GM12801 (cell line): ENCODE measurements around the gene TMEM150C.

ENCODE experiments used
- TF ChIP-seq, protein P1 (sequence below): IDR thresholded peaks from one replicate; pipeline ENCODE4 v1.5.1; 2011; ENCODE audit warnings: control low read depth; ENCODE audit not compliant: insufficient read length; ENCODE audit errors: extremely low read depth

TMEM150C gene

DNA sequence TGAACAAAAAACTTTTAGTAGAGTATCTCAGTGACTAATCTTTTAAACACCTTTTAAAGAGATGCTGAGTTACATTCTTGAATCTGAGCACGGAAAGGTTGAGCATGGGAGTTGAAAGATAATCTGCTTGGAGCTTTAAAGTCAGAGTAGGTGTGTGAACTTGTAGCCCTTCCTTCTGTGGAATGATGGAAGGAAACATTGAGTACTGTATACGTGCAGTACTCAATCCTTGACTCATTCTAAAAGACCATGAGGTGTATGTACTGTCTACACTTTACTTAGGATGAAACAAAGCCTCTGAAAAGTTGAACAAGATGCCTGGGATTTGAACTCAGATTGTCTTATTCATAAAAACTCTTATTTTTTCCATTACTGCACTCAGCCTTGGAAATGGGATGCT, 128.0 kb downstream of the TMEM150C start:
- TF ChIP-seq, protein P1, sequence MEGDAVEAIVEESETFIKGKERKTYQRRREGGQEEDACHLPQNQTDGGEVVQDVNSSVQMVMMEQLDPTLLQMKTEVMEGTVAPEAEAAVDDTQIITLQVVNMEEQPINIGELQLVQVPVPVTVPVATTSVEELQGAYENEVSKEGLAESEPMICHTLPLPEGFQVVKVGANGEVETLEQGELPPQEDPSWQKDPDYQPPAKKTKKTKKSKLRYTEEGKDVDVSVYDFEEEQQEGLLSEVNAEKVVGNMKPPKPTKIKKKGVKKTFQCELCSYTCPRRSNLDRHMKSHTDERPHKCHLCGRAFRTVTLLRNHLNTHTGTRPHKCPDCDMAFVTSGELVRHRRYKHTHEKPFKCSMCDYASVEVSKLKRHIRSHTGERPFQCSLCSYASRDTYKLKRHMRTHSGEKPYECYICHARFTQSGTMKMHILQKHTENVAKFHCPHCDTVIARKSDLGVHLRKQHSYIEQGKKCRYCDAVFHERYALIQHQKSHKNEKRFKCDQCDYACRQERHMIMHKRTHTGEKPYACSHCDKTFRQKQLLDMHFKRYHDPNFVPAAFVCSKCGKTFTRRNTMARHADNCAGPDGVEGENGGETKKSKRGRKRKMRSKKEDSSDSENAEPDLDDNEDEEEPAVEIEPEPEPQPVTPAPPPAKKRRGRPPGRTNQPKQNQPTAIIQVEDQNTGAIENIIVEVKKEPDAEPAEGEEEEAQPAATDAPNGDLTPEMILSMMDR = no peak
